ENCODE measurements around the gene TFF1. TPM values are rescaled to one million over a fixed set of nuclear protein-coding genes. Genes with fewer than 3 reads are reported as not detected.

TFF1 gene
- total RNA-seq, 4 donors from 2014 or later = not detected

DNA sequence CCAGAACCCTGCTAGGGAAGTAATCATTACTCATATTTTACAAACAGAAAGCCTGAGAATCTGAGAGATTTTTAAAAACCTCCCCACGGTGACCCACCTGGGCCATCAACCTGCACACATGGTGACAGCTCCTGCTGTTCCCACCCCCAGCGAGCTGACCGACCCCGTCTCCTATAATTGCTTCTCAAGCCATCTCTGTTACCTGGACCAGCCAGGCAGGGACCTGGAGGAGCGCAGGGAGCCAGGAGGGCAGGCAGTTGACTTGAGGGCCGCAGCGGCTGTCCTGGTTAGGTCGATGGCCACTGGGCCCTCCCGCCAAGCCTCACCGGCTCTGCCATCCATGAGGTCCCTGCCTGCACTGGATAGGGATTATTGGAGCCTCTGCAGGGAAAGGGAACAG lies 23.2 kb downstream of the TFF1 start:
- no peak overlapping the region for H3K4me3 ChIP-seq (replicated peaks in 1 of 3)
- no peak for TF ChIP-seq CTCF (IDR thresholded peaks at IDR 0.05)
- TF ChIP-seq POLR2A (IDR thresholded peaks at IDR 0.05) = no peak
- no peak for DNase-seq
- H3K4me1 ChIP-seq = peaks cover 20 to 21% of the 10 kb centered on the region in 2 donors
- intact Hi-C loops (cut with DNase I) = no loop called here
- H3K27me3 ChIP-seq = no peaks in the 10 kb centered on the region
- H3K36me3 ChIP-seq = no peaks in the 10 kb centered on the region
- no peaks in the 10 kb centered on the region for H3K9me3 ChIP-seq
- WGBS, 2 donors = 84 to 88% methylated on average over 10 of the region's 10 CpGs
- no peak overlapping the region for H3K27ac ChIP-seq

- no peak for TF ChIP-seq CTCF (IDR thresholded peaks at IDR 0.05)
- no peak for TF ChIP-seq POLR2A (IDR thresholded peaks at IDR 0.05)
- no peak for DNase-seq
- Histone ChIP-seq H3K27me3 (no peaks in the 10 kb centered on the region), H3K4me3 (replicated peaks in 1 of 3) (no peak overlapping the region), H3K27ac (peak overlapping the region in 1 of 3 donors; percentile 30), H3K9me3 (no peaks in the 10 kb centered on the region), H3K36me3 (no peaks in the 10 kb centered on the region), H3K4me1 (peaks cover 20 to 25% of the 10 kb centered on the region in 2 donors)
- WGBS, 2 donors = 83 to 84% methylated on average over 15 of the region's 15 CpGs
- intact Hi-C loops (cut with DNase I) = no loop called here
Measured at GRCh38 chr21:42341776-42342542, 24.4 kb downstream of the TFF1 start.

- 86 to 88% methylated on average over 21 to 23 of the region's 24 CpGs for WGBS, 2 donors
- H3K4me3 ChIP-seq (replicated peaks in 1 of 3) = no peak overlapping the region
- H3K27me3 ChIP-seq = no peaks in the 10 kb centered on the region
- H3K36me3 ChIP-seq = no peaks in the 10 kb centered on the region
- no peak for DNase-seq
- no peaks in the 10 kb centered on the region for H3K9me3 ChIP-seq
- intact Hi-C loops (cut with DNase I) = no loop called here
- H3K27ac ChIP-seq = peak overlapping the region; percentile 11 to 87 (median 82)
- peaks cover 28 to 37% of the 10 kb centered on the region in 2 donors for H3K4me1 ChIP-seq
- TF ChIP-seq CTCF (IDR thresholded peaks at IDR 0.05) (no peak), POLR2A (IDR thresholded peaks at IDR 0.05) (no peak)
Measured at GRCh38 chr21:42340187-42341050, 25.9 kb downstream of the TFF1 start.

- H3K27ac ChIP-seq = peak overlapping the region; percentile 82 to 87 (median 83)
Measured at GRCh38 chr21:42338729-42339715, 27.3 kb downstream of the TFF1 start.

More at GRCh38 chr21:42338729-42339715, 27.3 kb downstream of the TFF1 start:
- no peak overlapping the region for H3K4me3 ChIP-seq (replicated peaks in 1 of 3)
- H3K9me3 ChIP-seq = no peaks in the 10 kb centered on the region
- intact Hi-C loops (cut with DNase I) = no loop called here
- peaks cover 28 to 37% of the 10 kb centered on the region in 2 donors for H3K4me1 ChIP-seq
- no peaks in the 10 kb centered on the region for H3K36me3 ChIP-seq
- H3K27me3 ChIP-seq = no peaks in the 10 kb centered on the region
- TF ChIP-seq CTCF (IDR thresholded peaks at IDR 0.05) = no peak
- no peak for TF ChIP-seq POLR2A (IDR thresholded peaks at IDR 0.05)
- no peak for DNase-seq
- 77% methylated on average over 12 to 15 of the region's 17 CpGs for WGBS, 2 donors

Data from thyroid gland (tissue), 4 donors.